MG63 (cell line): ENCODE results near the gene PAGR1. TPM values are rescaled to one million over a fixed set of nuclear protein-coding genes. Genes with fewer than 3 reads are reported as not detected.
A peak's percentile ranks its signal among the peaks of the same experiment; 100 is the strongest.
"Not testable (repeated sequence)": the region's sequence is repeated elsewhere in the genome, so short reads cannot be mapped to it uniquely, and the experiment has no call there.

Experiments used
- DNase-seq: peaks from one replicate; pipeline ENCODE4 v3.0.0-alpha.2; 2020
- H3K27me3 ChIP-seq: fragments of 250-450 bp; sonication (Bioruptor Pico); 2 replicates; pipeline ENCODE4 v1.5.1; 2020; ENCODE audit warnings: mild to moderate bottlenecking, moderate library complexity
- H3K36me3 ChIP-seq: fragments of 250-450 bp; sonication (Bioruptor Pico); 2 replicates; pipeline ENCODE4 v1.5.1; 2020; ENCODE audit warnings: mild to moderate bottlenecking, moderate library complexity
- H3K4me3 ChIP-seq: fragments of 250-450 bp; sonication (Bioruptor Pico); 2 replicates; pipeline ENCODE4 v1.5.1; 2020; ENCODE audit warnings: mild to moderate bottlenecking, moderate library complexity
- H3K9me3 ChIP-seq: fragments of 250-450 bp; sonication (Bioruptor Pico); 2 replicates; pipeline ENCODE4 v1.5.1; 2020; ENCODE audit warnings: mild to moderate bottlenecking, moderate library complexity
- total RNA-seq: library from RNA; depleted of rRNA; stranded (reverse); fragments of >200 nt; shearing (Covaris generic); gene quantifications from 2 replicates; pipeline ENCODE4 v1.2.3, GENCODE V29; 2014; ENCODE audit warnings: low replicate concordance

The PAGR1 gene
- total RNA-seq, 1 experiment from 2014 or later = 113 TPM

DNA sequence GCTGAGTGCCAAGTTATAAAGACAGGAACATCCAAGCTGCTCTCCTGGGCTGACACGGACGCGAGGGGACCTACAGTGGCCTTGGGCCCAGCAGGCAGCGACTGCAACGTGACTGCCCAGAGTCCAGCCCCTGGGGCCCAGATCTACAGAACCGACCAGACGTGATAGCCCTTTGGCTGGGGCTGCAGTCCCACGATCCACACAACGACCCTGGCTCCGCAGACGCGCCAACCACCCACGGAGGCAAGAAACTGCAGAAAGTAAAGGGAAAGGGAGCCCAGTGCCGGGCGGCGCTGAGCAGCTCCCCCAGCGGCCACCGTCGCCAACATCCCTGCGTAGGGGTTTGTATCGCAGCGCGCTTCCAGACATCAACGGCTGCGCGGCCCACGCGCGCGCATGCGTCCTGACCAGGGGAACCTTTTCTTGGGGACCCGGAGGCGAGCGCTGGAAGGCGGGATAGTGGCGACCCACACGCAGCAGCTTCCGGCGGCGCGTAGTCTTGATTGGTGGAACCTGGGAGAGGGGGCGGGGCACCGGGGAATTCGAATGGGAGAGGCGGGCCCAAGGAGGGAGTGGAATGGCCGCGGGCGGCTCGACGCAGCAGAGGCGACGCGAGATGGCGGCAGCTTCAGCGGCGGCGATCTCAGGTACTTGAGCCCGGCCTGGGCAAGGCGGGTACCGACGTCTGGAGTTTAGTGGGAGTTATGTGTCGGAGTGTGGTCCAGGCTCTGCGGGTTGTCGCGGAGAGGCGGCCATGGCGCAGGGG, 25.6 kb upstream of the PAGR1 start, which contains the start of gene KIF22:
Gene KIF22 (plus strand): TSS at position 569 of the 766 bp plus-strand sequence. CDS start 9 bp downstream, at position 578.
- Histone ChIP-seq H3K27me3 (no peaks in the 10 kb centered on the region), H3K9me3 (no peaks in the 10 kb centered on the region), H3K36me3 (peaks cover 29% of the 10 kb centered on the region), H3K4me3 (peak within 1 kb of the TSS; percentile 87)
- peak; percentile 99 for DNase-seq

DNA sequence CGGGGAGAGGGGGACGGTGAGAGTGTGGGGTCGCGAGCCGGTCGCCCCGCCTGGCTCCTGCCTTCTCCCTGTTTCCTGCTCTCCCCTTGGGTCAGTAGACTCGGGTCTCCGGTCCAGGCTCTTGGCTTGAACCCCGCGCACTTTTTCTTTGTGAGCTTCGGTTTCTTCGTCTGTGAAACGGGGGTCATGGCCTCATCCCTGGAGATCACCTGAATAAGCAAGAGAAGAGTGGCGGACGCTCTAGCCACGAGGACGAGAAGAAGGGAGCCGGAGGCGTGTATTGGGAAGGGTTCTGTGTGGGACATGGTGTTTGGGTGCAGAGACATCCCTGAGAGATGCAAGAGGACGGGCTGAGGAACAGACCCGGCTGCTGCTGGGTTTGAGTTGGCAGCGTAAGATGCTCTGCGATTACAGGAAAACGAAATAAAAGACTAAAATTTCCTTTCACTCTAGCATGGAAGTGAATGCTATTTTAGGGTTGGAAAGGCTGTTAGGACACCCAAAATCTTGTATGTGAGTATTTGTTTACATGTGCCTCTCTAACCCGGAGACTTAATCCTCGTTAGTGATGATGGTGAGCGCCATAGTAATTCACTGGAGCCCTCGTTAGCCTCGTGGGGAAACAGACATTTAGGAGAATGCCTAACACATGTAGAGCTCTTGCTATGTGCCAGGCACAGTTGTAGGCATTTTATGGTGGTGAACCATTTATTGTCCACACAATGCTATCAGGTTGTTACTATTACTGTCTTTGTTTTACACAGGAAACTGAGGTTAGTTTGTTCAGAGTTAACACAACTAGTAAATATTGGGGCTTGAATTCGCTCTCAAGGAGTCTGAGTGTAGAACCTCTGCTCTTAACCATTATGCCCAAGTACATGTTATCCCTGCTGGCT, 24.8 kb upstream of the PAGR1 start:
- no peaks in the 10 kb centered on the region for H3K9me3 ChIP-seq
- peaks cover 35% of the 10 kb centered on the region for H3K36me3 ChIP-seq
- DNase-seq = no peak
- H3K27me3 ChIP-seq = no peaks in the 10 kb centered on the region
- H3K4me3 ChIP-seq = peak overlapping the region; percentile 87

- Histone ChIP-seq H3K27me3 (no peaks in the 10 kb centered on the region), H3K36me3 (peaks cover 44% of the 10 kb centered on the region), H3K4me3 (peak overlapping the region; percentile 87), H3K9me3 (no peaks in the 10 kb centered on the region)
- DNase-seq = no peak
These were observed 23.8 kb upstream of the PAGR1 start for GRCh38 chr16:29791845-29792807.

GRCh38 chr16:29793153-29793552, 22.8 kb upstream of the PAGR1 start:
- H3K27me3 ChIP-seq, DNase-seq, H3K4me3 ChIP-seq, H3K9me3 ChIP-seq: not testable (repeated sequence)
- H3K36me3 ChIP-seq = peaks cover 54% of the 10 kb centered on the region

DNA sequence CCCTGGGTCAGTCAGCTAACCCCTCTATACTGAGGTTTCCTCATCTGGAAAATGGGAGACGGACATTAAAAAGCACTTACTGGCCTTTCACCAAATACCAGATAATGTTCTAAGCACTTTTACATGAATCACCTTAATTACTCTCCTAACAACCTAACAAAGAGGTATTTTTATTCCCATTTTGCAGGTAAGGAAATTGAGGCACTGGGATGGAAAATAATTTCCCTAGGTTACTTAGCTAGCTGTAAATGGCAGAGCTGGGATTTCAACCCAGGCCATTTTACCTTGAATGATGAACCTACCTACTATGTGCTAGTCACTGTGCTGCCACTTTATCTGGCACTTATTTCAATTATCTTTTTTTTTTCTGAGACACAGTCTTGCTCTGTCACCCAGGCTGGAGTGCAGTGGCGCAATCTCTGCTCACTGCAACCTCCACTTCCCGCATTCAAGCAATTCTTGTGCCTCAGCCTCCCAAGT, 21.7 kb upstream of the PAGR1 start:
- DNase-seq = no peak
- Histone ChIP-seq H3K36me3 (peaks cover 65% of the 10 kb centered on the region), H3K4me3 (no peak overlapping the region), H3K27me3 (no peaks in the 10 kb centered on the region), H3K9me3 (no peaks in the 10 kb centered on the region)

- no peak for DNase-seq
- no peak overlapping the region for H3K4me3 ChIP-seq
- H3K27me3 ChIP-seq = no peaks in the 10 kb centered on the region
- no peaks in the 10 kb centered on the region for H3K9me3 ChIP-seq
- H3K36me3 ChIP-seq = peaks cover 65% of the 10 kb centered on the region
These were observed 13.5 kb upstream of the PAGR1 start for GRCh38 chr16:29802416-29802935.

- peaks cover 65% of the 10 kb centered on the region for H3K36me3 ChIP-seq
- no peak for DNase-seq
These were observed 11.9 kb upstream of the PAGR1 start for GRCh38 chr16:29804020-29804419.

GRCh38 chr16:29804455-29805231, 11.3 kb upstream of the PAGR1 start:
- DNase-seq = peak; percentile 91
- Histone ChIP-seq H3K36me3 (peaks cover 64% of the 10 kb centered on the region), H3K4me3 (peak overlapping the region; percentile 70)

More at GRCh38 chr16:29804020-29804419, 11.9 kb upstream of the PAGR1 start:
- H3K4me3 ChIP-seq = peak overlapping the region; percentile 70
- H3K27me3 ChIP-seq = no peaks in the 10 kb centered on the region
- no peaks in the 10 kb centered on the region for H3K9me3 ChIP-seq

GRCh38 chr16:29805232-29806098, 10.5 kb upstream of the PAGR1 start:
- peak; percentile 99 for DNase-seq
- Histone ChIP-seq H3K36me3 (peaks cover 64% of the 10 kb centered on the region), H3K4me3 (peak overlapping the region; percentile 70)

More at GRCh38 chr16:29804455-29805231, 11.3 kb upstream of the PAGR1 start:
- no peaks in the 10 kb centered on the region for H3K27me3 ChIP-seq
- no peaks in the 10 kb centered on the region for H3K9me3 ChIP-seq

GRCh38 chr16:29806099-29806579, 9.8 kb upstream of the PAGR1 start, which contains the start of gene MAZ:
TSS of gene MAZ (plus strand) at chr16:29806529. CDS start at chr16:29806702, 173 bp downstream.
- peaks cover 61% of the 10 kb centered on the region for H3K36me3 ChIP-seq
- peak within 1 kb of the TSS; percentile 72 for H3K4me3 ChIP-seq
- peak; percentile 97 for DNase-seq
- H3K27me3 ChIP-seq = no peaks in the 10 kb centered on the region
- no peaks in the 10 kb centered on the region for H3K9me3 ChIP-seq

More at GRCh38 chr16:29805232-29806098, 10.5 kb upstream of the PAGR1 start:
- no peaks in the 10 kb centered on the region for H3K9me3 ChIP-seq
- no peaks in the 10 kb centered on the region for H3K27me3 ChIP-seq

- Histone ChIP-seq H3K4me3 (peak overlapping the region; percentile 72), H3K27me3 (no peaks in the 10 kb centered on the region), H3K9me3 (no peaks in the 10 kb centered on the region), H3K36me3 (peaks cover 54% of the 10 kb centered on the region)
- peak; percentile 96 for DNase-seq
These were observed 9.1 kb upstream of the PAGR1 start for GRCh38 chr16:29806641-29807425.

GRCh38 chr16:29807426-29808218, 8.3 kb upstream of the PAGR1 start:
- peak; percentile 96 for DNase-seq
- no peaks in the 10 kb centered on the region for H3K9me3 ChIP-seq
- H3K36me3 ChIP-seq = peaks cover 49% of the 10 kb centered on the region
- H3K27me3 ChIP-seq = no peaks in the 10 kb centered on the region
- H3K4me3 ChIP-seq = peak overlapping the region; percentile 72
